ENCODE measurements around the gene ATP7B. TPM values are rescaled to one million over a fixed set of nuclear protein-coding genes. Genes with fewer than 3 reads are reported as not detected.

The ATP7B gene
- total RNA-seq, 1 donor from 2014 or later: 11.2 TPM

GRCh38 chr13:51894239-51894638, 117.0 kb downstream of the ATP7B start:
- H3K36me3 ChIP-seq (ENCODE audit: control insufficient read depth, insufficient read depth, low read length): no peaks in the 10 kb centered on the region
- peaks cover 2% of the 10 kb centered on the region for H3K27me3 ChIP-seq (ENCODE audit: control insufficient read depth, insufficient read depth, low read length)
- no peak for DNase-seq (ENCODE audit: low read depth)
- TF ChIP-seq CTCF (IDR thresholded peaks at IDR 0.05; ENCODE audit: insufficient read depth, low read length, poor library complexity, severe bottlenecking): no peak
- H3K4me3 ChIP-seq (ENCODE audit: low read depth, low read length): no peak overlapping the region

- no peak overlapping the region for H3K4me3 ChIP-seq (ENCODE audit: low read depth, low read length)
- no peak for TF ChIP-seq CTCF (IDR thresholded peaks at IDR 0.05; ENCODE audit: insufficient read depth, low read length, poor library complexity, severe bottlenecking)
- H3K27me3 ChIP-seq (ENCODE audit: control insufficient read depth, insufficient read depth, low read length): peaks cover 2% of the 10 kb centered on the region
- DNase-seq (ENCODE audit: low read depth): no peak
- no peaks in the 10 kb centered on the region for H3K36me3 ChIP-seq (ENCODE audit: control insufficient read depth, insufficient read depth, low read length)
Observed at GRCh38 chr13:51892657-51893056, 118.6 kb downstream of the ATP7B start.

GRCh38 chr13:51887468-51887867, 123.8 kb downstream of the ATP7B start:
- TF ChIP-seq CTCF (IDR thresholded peaks at IDR 0.05; ENCODE audit: insufficient read depth, low read length, poor library complexity, severe bottlenecking): no peak
- Histone ChIP-seq H3K27me3 (ENCODE audit: control insufficient read depth, insufficient read depth, low read length) (no peaks in the 10 kb centered on the region), H3K36me3 (ENCODE audit: control insufficient read depth, insufficient read depth, low read length) (no peaks in the 10 kb centered on the region), H3K4me3 (ENCODE audit: low read depth, low read length) (no peak overlapping the region)
- no peak for DNase-seq (ENCODE audit: low read depth)

- no peak for TF ChIP-seq CTCF (IDR thresholded peaks at IDR 0.05; ENCODE audit: insufficient read depth, low read length, poor library complexity, severe bottlenecking)
- no peaks in the 10 kb centered on the region for H3K36me3 ChIP-seq (ENCODE audit: control insufficient read depth, insufficient read depth, low read length)
- no peak overlapping the region for H3K4me3 ChIP-seq (ENCODE audit: low read depth, low read length)
- H3K27me3 ChIP-seq (ENCODE audit: control insufficient read depth, insufficient read depth, low read length): no peaks in the 10 kb centered on the region
- no peak for DNase-seq (ENCODE audit: low read depth)
Observed at GRCh38 chr13:51885651-51886050, 125.6 kb downstream of the ATP7B start.

- Histone ChIP-seq H3K27me3 (ENCODE audit: control insufficient read depth, insufficient read depth, low read length) (no peaks in the 10 kb centered on the region), H3K4me3 (ENCODE audit: low read depth, low read length) (no peak overlapping the region), H3K36me3 (ENCODE audit: control insufficient read depth, insufficient read depth, low read length) (no peaks in the 10 kb centered on the region)
- no peak for TF ChIP-seq CTCF (IDR thresholded peaks at IDR 0.05; ENCODE audit: insufficient read depth, low read length, poor library complexity, severe bottlenecking)
- DNase-seq (ENCODE audit: low read depth): no peak
Observed at GRCh38 chr13:51883226-51883600, 128.0 kb downstream of the ATP7B start.

Other genes with a start within 250 kb of the ATP7B start
- gene DHRS12, start 207.3 kb downstream of the ATP7B start, total RNA-seq: 11.7 and 11.9 TPM in 2 replicates
- gene TMEM272, start 166.3 kb downstream of the ATP7B start, total RNA-seq: not detected in 2 replicates
- not detected in 2 replicates for gene CCDC70, start 149.5 kb downstream of the ATP7B start, total RNA-seq
- gene ALG11, start 948 bp upstream of the ATP7B start, total RNA-seq: 15.5 and 18.1 TPM in 2 replicates
- gene UTP14C, start 13.2 kb upstream of the ATP7B start, total RNA-seq: 18.3 and 19.6 TPM in 2 replicates
- 0.33 and 0.82 TPM in 2 replicates for gene NEK5, start 117.6 kb upstream of the ATP7B start, total RNA-seq
- 9.4 and 9.9 TPM in 2 replicates for gene NEK3, start 148.1 kb upstream of the ATP7B start, total RNA-seq

Measured in kidney epithelial cell (primary cell).